GM10248 (cell line): ENCODE measurements around the gene IFNW1.
A peak's percentile ranks its signal among the peaks of the same experiment; 100 is the strongest.

Experiments used
- CTCF ChIA-PET: fragments of 300-600 bp; sonication (Branson Sonifier 250); formaldehyde crosslinking; extraction: SDS; loops from one replicate; lab custom pipeline; 2021; ENCODE audit warnings: antibody characterized with exemption; lab: Yijun Ruan, JAX
- POLR2A ChIA-PET: fragments of 350-650 bp; sonication (Branson Sonifier 250); formaldehyde crosslinking; extraction: SDS; loops from one replicate; lab custom pipeline; 2020; ENCODE audit warnings: antibody characterized with exemption; lab: Yijun Ruan, JAX
- DNase-seq: peaks from one replicate; pipeline ENCODE4 v3.0.0; 2012; ENCODE audit errors: extremely low spot score
- TF ChIP-seq, protein P1 (sequence below): IDR thresholded peaks from 2 replicates; pipeline ENCODE4 v1.5.1; 2012; ENCODE audit warnings: mild to moderate bottlenecking, low read depth; ENCODE audit errors: extremely low read depth, missing control alignments, control extremely low read depth

The IFNW1 gene

DNA sequence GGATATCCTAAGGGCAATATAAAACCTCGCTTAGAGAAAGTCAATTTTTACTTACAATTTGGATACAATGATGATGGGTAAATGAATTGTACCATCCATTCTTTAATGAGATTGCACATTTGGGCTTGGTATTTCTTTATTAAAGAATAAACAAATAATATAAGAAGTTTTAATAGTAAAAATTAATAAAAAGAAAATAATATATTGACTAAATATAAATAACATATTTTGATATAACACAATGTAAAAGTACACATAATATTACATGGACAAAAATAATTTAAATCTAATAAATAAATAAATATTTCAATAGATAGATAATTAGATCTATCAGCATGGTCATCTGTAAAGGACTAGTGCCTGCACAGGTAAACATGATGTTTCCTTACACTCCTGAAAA lies 23.9 kb upstream of the IFNW1 start:
- TF ChIP-seq, protein P1, sequence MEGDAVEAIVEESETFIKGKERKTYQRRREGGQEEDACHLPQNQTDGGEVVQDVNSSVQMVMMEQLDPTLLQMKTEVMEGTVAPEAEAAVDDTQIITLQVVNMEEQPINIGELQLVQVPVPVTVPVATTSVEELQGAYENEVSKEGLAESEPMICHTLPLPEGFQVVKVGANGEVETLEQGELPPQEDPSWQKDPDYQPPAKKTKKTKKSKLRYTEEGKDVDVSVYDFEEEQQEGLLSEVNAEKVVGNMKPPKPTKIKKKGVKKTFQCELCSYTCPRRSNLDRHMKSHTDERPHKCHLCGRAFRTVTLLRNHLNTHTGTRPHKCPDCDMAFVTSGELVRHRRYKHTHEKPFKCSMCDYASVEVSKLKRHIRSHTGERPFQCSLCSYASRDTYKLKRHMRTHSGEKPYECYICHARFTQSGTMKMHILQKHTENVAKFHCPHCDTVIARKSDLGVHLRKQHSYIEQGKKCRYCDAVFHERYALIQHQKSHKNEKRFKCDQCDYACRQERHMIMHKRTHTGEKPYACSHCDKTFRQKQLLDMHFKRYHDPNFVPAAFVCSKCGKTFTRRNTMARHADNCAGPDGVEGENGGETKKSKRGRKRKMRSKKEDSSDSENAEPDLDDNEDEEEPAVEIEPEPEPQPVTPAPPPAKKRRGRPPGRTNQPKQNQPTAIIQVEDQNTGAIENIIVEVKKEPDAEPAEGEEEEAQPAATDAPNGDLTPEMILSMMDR, result no peak
- ChIA-PET CTCF (no interaction called here), POLR2A (no interaction called here)
- DNase-seq, result no peak

- CTCF ChIA-PET, result interaction anchor here (0.9 kb wide), 1 partner anchor 14 kb away, joined by 3 read pairs; no protein-coding TSS in a partner anchor
- DNase-seq, result peak; percentile 24
- POLR2A ChIA-PET, result no interaction called here
- TF ChIP-seq, protein P1, result no peak
Observed at GRCh38 chr9:21160178-21160577, 18.5 kb upstream of the IFNW1 start.

- ChIA-PET POLR2A (no interaction called here), CTCF (interaction anchor here (2.1 kb wide), 1 partner anchor 9 kb away, joined by 7 read pairs; no protein-coding TSS in a partner anchor)
- no peak for DNase-seq
- TF ChIP-seq, protein P1, result no peak
Observed at GRCh38 chr9:21155501-21155900, 13.9 kb upstream of the IFNW1 start.

GRCh38 chr9:21154018-21154608 lies 12.5 kb upstream of the IFNW1 start:
- ChIA-PET CTCF (interaction anchor here (0.8 to 1.4 kb wide), 6 partner anchors 14 to 242 kb away, joined by 3 to 4 read pairs (median 4); no protein-coding TSS in a partner anchor), POLR2A (no interaction called here)
- DNase-seq, result peak; percentile 40
- TF ChIP-seq, protein P1, result peak; percentile 51

DNA sequence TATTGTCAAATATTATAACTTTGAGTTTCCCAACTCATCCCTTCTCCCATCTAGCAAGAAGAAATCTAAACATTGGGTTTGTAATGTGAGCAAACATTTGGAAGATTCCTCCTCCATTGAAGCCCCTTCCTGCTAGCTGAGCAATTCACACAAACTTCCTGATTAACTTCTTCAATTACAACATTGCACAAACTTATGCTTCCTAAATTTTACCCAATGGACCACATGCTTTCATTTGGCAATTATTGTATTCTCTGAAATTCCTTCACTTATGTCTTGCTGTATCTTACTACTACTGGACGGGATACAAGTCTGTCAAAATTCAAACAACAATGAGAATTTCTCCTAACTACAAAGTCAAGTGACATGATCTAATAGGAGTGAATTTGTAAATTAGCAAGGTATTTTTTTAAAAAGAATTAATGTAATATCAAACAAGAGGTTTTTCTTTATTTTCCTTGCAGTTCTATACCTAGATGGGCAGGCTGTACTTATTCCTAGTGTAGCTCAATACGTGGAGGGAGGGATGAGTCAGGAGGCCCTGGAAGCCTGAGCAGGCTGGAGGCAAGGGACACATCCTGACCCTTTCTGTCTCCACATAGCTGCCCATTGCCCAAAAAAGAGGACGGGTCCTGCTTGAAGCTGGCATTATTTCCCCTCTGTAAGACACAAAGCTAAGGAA lies 11.8 kb upstream of the IFNW1 start:
- TF ChIP-seq, protein P1, result no peak
- CTCF ChIA-PET, result interaction anchor here (0.8 to 1.4 kb wide), 6 partner anchors 15 to 242 kb away, joined by 3 to 4 read pairs (median 4); no protein-coding TSS in a partner anchor
- no peak for DNase-seq
- POLR2A ChIA-PET, result no interaction called here

DNA sequence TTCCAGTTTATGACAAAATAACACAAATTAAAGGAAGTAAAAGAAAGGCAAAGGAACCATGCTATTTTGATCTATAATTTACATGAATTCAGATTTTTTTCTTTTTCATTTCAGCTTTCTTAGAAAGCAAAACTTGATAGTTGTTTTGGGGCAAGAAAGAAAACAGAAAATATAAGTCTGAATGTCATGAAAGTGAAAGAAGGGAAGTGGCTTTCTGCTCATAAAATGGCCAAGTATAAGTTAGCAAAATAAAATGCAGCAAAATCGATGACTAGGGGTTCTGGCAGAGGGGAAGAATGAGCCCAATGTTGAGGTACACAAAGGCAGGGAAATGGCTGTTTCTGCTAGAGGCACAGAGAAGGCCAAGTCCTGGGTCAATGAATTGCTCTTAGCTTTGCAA lies 3.0 kb upstream of the IFNW1 start:
- CTCF ChIA-PET, result no interaction called here
- DNase-seq, result peak; percentile 16
- POLR2A ChIA-PET, result no interaction called here
- TF ChIP-seq, protein P1, result no peak
